GM10847 (cell line): ENCODE measurements around the gene SOWAHA.

ENCODE experiments used
- POLR2A ChIP-seq: IDR thresholded peaks from 2 replicates; pipeline ENCODE4 v1.6.1; 2011; ENCODE audit not compliant: insufficient read length; ENCODE audit errors: extremely low read depth

SOWAHA gene

DNA sequence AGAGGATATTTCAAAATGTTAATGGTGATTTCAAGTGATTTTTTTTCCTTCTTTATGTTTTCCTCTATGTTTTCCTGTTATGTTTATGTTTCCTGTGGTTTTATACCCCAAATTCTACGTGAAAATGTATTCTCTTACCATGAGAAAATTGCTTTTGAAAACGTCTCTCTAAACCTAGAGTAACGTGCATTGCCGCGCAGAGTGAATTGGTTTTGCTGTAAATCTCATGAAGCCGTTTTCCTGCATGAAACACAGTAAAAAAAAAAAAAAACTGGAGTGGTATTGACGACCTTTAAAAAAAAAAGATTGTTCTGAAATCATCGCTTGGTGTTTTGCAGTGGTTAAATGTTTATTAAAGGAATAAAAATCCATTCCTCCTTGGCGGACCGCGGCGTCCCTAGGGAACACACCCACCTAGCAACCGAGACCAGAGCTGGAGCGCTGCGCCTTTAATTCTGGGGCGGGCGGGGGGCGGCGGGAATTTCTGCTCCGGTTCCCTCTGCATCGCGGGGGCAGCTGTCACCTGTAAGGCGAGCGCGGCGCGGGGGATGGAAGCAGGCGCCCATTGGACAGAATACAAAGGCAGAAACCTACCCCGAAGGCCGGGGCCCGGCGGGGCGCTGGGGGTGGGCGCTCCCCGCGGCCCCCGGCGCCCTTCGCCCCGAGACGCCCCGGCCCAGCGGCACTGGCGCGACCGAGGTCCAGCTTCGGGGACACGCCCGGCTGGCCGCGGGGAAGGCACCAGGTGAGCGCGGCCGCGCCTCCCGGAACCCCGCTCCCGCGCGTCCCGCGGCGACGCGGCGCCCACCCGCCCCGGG lies at the start of gene SOWAHA:
Gene SOWAHA, plus strand, starts transcription at position 522 of the 818 bp plus-strand sequence. CDS start 320 bp downstream, outside the sequence.
- no peak for TF ChIP-seq POLR2A

DNA sequence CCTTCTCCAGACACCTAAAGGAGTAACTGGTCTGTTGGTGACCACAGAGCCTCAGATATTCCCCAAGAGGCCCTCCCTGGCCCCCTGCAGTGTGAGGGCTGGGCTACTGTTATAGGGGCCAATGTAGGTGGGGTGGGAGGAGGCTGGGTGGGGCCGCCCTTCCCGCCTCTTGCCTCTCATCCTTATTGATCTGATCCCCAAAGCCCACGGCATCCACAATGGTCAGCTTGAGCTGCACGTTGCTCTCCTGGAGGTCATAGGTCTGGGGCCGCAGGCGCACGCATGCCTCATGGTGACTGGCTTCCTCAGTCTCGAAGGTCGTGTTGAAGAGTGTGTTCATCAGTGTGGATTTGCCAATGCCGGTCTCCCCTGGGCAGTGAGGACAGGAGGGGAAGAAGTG lies 49.1 kb upstream of the SOWAHA start:
- no peak for TF ChIP-seq POLR2A

DNA sequence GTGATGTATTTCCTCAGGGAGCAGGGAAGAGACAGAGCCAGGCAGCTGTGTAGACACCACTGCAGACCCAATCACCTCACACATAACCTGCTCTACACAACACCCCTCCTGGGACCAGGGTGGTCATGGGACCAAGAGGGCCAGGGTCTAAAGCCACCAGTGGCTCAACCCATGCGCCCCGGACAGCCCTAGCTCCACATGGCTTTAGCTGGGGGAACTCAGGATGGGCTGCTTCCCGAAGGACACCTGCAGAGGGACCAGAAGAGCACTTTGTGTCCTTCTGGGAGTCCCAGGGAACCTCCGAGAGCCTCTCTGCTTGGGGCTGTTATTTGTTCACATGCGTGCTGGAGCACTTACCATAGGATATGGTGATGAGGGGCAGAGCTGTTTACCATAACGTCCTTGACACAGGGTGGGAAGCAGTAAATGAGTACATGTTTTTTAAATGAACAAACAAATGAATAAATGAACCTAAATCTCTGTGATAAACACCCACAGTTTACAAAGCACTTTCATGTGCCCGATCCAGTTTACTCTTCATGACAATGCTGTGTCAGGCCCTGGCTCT lies 48.3 kb upstream of the SOWAHA start:
- no peak for TF ChIP-seq POLR2A

DNA sequence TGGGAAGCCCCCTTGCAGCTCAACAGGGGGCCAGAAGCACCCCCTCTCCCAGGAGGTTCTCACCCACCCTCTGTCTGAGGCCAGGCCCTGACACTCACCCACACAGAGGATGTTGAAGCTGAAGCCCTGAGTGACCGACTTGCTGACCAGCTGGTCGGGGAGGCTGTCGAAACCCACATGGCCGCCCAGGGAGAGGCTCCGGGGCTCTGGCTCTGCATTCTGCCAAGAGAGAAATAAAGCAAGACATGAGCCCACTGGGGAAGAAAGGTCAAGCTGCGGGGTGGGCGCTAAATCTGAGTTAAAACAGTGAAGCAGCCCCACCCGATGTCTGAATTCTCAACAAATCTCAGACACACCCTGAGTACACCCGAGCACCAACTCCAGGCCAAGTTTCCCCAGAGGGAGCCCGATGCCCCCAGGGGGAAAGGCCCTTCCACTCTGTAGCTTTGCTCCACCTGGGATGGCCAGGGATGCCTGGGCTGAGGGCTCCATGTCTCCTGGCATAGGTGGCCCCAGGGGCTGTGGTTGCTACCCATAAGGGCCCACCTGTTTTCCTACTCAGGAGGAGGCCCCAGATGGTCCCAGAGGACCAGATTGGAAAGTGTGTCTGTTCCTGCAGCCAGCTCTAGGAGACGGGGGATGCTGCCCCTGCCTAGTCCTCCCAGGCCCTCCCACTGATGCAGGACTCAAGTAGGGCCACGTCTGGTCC lies 47.6 kb upstream of the SOWAHA start:
- no peak for TF ChIP-seq POLR2A

DNA sequence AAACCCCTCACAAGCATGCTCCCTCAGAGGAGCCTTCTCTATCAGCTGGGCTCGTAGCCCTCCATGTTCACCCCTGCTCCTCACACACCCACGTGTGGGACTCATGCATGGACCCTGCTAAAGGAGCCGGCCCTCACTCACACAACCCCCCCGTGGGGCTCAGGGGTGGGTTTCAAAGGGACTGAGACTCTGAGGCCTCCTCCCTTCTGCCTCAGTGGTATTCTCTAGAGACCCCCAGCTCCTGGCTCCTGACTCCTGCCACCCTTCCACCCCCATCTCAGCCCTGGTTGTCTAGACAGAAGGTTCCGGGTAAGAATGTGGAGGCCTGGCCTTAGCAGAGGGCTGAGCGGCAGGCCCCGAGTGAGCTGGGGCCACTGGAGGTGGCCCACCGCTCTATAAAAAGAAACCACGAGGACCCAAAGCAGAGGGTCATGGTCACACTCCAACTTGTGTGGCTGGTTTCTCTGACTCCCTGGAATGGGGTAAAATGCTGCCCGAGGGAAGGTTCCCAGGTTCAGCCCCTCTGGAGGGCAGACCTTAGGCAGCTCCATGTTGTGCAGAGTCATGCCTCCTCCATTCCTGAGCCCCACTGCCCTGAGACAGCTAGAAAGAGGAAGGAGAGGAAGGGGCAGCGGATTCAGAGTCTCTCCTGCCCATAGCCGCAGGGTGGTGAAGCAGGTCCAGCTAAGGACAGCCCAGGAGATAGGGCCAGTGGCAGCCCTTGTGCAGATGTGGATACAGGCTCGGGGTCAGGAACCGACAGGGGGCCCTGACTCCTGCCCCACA lies 46.9 kb upstream of the SOWAHA start:
- TF ChIP-seq POLR2A, result no peak

DNA sequence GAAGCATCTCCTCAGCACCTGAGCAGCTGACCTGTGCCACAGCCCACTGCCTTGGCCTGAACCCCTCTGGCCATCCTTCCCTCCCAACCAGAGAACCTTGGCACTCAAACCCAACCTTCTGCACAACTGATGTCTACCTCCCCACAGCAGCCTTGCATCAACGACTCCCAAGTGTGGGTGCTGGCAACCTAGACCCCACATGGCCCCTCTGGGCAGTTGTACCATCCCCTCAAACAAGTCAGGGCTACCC lies 46.4 kb upstream of the SOWAHA start:
- TF ChIP-seq POLR2A, result no peak

DNA sequence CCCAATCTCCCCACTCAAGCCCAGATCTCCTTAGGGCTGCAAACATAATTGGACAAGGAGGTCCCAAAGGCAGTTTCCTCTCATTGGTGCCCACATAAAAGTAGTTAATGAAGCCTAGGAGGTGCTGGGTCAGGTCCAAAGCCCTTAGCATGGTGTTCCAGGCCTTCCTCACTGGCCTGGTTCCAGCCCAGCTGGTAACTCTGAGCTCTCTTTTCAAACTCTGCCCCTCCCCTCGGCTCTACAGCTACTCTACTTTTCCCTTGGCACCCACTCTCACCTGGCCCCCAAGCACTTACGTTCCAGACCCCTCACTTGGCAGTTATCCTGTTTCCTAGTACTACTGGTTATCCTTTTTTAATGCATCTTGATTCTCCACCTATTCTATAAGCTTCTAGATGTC lies 46.0 kb upstream of the SOWAHA start:
- no peak for TF ChIP-seq POLR2A

DNA sequence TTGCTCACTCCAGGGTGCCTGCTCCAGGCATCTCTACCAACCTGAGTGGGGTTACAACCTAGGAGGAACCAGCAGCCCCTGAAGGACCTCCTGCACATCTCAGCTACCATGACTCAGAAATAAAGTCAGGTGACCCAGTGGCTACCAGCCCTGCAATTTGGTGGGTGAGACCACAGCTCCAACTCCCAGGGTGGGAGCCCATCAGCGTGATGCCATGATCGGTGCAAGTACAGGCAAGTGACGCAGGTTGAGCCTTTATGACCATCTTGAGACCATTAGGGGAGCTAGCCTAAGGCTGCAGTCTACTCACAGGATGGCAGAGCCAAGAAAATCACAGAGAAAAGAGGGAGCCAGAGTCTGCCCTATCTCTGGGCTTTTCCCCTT lies 44.6 kb upstream of the SOWAHA start:
- no peak for TF ChIP-seq POLR2A

DNA sequence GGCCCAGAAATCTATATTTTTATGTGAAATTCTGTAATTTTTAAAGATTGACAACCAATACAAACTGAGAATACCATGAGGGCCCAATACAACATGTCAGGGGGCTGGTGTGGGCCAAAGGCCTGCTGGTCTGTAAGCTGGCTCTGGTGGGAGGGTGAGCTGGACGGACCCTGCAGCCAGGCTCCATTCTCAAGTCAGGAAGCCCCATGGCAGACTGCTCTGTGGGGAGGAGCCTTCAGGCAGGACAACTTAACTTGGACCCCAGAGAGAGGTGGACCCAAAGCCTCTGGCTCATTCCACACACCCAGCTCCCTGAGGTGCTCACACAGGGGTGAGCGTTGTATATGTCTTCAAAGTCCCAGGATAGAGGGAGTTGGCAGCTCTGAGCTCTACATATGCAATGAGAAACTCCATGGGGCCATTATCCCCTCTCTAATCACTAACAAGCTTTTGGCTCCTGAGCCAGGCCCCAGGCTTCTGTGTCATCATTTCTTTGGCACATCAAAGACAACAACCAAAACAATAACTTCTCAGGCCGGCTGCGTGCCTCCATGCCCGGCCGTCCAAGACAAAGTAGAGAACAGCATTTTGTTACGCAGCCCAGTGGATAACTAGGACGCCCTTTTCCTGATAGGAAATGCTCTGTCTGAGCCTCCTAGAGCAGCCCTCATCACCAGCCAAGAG lies 42.5 kb upstream of the SOWAHA start:
- TF ChIP-seq POLR2A, result no peak

DNA sequence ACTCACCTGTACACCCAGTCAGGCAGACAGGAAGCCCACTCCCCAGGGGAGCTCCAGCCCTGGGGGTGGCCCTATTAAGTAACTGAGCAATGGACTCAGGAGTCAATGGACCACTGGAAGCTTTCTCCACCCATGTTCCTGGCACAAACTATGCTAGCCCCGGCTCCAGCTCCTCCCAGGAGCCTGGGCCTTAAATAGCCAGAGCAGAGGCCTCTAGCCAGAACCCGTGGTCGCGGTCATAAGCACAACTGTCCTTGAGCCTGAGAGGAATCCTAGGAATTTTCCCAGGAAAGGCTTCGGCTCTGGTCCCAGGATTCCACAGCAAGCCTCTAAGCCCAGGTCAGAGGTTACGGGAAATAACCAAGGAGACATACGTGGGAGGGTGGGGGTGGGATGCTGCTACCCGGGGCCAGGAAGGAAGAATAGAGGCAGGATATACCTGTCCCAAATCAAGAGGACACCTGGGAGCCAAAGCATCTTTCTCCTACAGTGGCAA lies 41.6 kb upstream of the SOWAHA start:
- no peak for TF ChIP-seq POLR2A

DNA sequence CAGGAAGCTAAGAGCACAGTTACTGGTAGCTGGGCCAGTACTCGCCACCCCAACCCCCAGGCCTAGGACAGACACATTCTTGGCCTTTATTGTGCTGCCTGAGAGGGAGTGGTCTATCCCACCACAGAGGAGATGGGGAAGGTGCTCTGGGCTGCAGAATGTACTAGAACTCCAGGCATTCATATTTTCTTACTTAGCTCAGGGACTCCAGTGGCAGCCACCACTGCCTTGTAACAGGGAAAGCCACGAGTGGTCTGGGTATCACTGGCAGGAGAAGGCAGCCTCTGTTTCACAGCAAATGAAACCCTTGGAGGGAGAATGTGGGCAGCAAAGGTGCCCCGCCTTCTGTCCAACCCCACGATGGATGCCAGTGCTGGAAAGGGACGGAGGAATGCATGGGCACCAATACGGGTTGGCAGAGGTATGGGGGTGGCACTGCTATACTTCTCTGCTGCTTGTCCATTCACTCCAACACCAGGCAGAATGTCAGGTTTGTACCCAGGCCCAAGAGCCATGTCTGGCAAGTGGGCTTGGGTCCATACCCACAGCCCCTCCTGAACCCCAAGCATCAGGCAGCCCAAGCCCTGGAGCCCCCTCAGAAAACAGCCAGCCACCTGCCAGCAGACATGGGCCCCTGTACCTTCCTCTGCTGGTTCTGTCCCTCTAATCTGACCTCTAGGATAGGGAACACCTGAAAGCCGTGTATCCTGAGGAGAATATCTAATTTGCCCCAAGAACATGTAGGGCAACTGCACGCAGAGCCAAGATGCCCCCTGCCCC lies 40.6 kb upstream of the SOWAHA start:
- TF ChIP-seq POLR2A, result no peak

DNA sequence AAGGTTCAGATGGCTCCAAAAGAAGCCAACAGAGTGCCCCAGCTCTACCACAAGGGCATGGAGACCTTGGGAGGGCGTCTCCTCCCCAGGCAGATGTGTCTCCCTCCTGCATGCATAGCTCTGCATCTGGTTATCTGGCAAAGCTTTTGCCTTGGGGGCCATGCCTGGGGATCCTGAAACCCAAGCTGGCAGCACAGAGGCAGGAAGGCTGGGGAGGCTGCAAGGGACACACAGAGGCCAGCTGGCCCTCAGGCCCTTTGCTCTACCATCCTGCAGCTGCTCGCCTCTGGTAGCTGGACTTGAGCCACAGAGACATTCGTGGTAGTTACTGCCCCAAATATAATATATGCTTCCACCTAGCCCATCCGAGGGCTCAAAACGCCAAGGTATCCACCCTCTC lies 40.0 kb upstream of the SOWAHA start:
- no peak for TF ChIP-seq POLR2A

DNA sequence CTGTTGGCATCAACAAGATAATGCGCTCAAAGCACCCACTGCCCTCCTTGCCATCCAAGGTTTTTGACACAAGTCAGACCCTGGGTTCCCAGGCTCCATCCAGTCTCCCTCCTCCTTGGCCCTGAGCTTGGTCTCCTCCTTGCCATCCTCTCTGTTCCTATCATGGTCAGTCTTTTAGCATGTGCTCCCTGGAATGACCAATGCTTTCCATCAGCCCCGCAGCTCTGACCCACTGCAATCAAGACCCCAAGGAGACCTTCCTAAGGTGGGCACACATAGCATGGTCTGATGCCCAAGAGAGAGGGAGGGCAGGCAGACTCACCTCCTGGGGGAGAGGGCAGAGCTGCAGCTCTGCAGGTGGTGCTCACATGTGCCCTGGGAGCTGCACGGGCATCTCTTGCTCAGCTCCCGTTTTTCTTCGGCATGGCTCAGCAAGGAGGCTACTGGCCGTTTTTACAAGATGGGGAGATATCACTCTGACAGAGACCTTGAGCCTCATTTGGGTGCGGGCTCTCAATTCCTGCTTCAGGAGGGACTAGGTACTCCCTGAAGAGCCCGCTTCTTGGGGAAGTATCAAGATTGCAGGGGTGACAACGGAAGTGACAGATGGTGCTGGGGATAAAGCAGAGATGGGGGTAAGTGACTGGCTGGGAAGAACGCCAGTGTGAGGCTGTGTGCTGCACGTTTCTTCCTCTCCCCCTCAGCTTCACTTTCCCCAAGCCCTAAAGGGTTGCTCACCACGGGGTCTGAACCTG lies 39.3 kb upstream of the SOWAHA start:
- TF ChIP-seq POLR2A, result no peak

DNA sequence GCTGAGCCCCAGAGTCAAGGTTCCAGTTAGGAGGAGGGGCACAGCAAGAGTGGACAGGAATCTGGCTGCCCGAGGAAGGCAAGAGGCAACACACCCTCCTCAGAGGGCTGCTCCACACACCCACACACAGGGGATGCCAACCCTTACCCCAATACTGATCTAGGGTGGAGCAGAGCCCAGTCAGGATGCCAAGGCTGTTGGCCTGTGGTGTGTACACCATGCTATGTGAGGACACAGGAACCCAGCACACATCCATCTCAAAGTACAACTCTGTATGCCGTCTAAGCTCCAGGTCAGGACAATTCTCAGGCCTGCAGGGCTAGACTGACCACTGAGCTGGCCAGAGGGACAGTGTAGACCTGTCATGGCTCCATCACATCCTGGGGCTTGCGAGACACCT lies 38.7 kb upstream of the SOWAHA start:
- no peak for TF ChIP-seq POLR2A
